ENCODE measurements around the gene CDC42EP5.

Gene CDC42EP5

GRCh38 chr19:54489341-54489740 lies 16.2 kb upstream of the CDC42EP5 start:
- no peak for DNase-seq

GRCh38 chr19:54485851-54486250 lies 12.8 kb upstream of the CDC42EP5 start:
- no peak for DNase-seq

- DNase-seq = no peak
Measured at GRCh38 chr19:54484451-54484850, 11.4 kb upstream of the CDC42EP5 start.

GRCh38 chr19:54482889-54483288 lies 9.8 kb upstream of the CDC42EP5 start:
- no peak for DNase-seq

GRCh38 chr19:54481326-54481930 lies 8.3 kb upstream of the CDC42EP5 start:
- peak; percentile 67 for DNase-seq

- DNase-seq = no peak
Measured at GRCh38 chr19:54480051-54480450, 7.0 kb upstream of the CDC42EP5 start.

- DNase-seq = peak; percentile 36
Measured at GRCh38 chr19:54478677-54479266, 5.7 kb upstream of the CDC42EP5 start.

- no peak for DNase-seq
Measured at GRCh38 chr19:54477650-54478049, 4.6 kb upstream of the CDC42EP5 start.

- no peak for DNase-seq
Measured at GRCh38 chr19:54475706-54476105, 2.6 kb upstream of the CDC42EP5 start.

- DNase-seq = no peak
Measured at GRCh38 chr19:54473892-54474372, 836 bp upstream of the CDC42EP5 start.

- DNase-seq = peak; percentile 78
Measured at GRCh38 chr19:54470991-54471782, 1.9 kb downstream of the CDC42EP5 start.

GRCh38 chr19:54470276-54470887 lies 2.7 kb downstream of the CDC42EP5 start:
- no peak for DNase-seq

- no peak for DNase-seq
Measured at GRCh38 chr19:54469496-54469934, 3.6 kb downstream of the CDC42EP5 start.

- peak; percentile 16 for DNase-seq
Measured at GRCh38 chr19:54466110-54466480, 7.0 kb downstream of the CDC42EP5 start.

GRCh38 chr19:54465426-54466109 lies 7.5 kb downstream of the CDC42EP5 start:
- DNase-seq = peak; percentile 33

GRCh38 chr19:54464630-54465425 lies 8.3 kb downstream of the CDC42EP5 start:
- peak; percentile 93 for DNase-seq

- peak; percentile 86 for DNase-seq
Measured at GRCh38 chr19:54464044-54464629, 9.0 kb downstream of the CDC42EP5 start.

- peak; percentile 98 for DNase-seq
Measured at GRCh38 chr19:54463531-54464043, 9.5 kb downstream of the CDC42EP5 start, which contains the start of gene LENG9. Gene LENG9 (minus strand): TSS chr19:54463778. CDS start chr19:54463526, 252 bp downstream.

- peak; percentile 79 for DNase-seq
Measured at GRCh38 chr19:54462655-54463530, 10.2 kb downstream of the CDC42EP5 start.

- no peak for DNase-seq
Measured at GRCh38 chr19:54462047-54462654, 10.9 kb downstream of the CDC42EP5 start.

Measured in femur (tissue), 1 donor.